IPS-11a (cell line): Measurements from ENCODE around the gene COL1A1.

Source experiments
- H3K4me3 ChIP-seq: one replicate; pipeline ENCODE4 v1.5.1; 2013; ENCODE audit warnings: low read depth, low read length, control low read depth

The COL1A1 gene

DNA sequence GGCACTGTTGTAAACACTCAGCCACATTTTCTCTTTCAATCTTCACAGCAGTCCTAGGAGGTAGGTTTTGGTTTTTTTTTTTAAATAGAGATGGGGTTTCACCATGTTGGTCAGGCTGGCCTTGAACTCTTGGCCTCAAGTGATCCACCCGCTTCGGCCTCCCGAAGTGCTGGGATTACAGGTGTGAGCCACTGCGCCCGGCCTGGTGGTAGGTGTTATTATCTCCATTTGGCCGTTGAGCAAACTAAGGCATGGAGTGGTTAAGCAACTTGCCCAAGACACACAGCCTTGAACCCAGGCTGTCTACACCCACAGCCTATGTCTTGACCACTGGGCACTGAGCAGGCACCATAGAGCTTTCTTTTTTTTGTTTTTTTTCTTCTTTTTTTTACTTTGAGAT, 27.0 kb downstream of the COL1A1 start:
- H3K4me3 ChIP-seq, result no peak overlapping the region

- H3K4me3 ChIP-seq, result no peak overlapping the region
These were observed 28.0 kb downstream of the COL1A1 start for GRCh38 chr17:50173335-50173941.

DNA sequence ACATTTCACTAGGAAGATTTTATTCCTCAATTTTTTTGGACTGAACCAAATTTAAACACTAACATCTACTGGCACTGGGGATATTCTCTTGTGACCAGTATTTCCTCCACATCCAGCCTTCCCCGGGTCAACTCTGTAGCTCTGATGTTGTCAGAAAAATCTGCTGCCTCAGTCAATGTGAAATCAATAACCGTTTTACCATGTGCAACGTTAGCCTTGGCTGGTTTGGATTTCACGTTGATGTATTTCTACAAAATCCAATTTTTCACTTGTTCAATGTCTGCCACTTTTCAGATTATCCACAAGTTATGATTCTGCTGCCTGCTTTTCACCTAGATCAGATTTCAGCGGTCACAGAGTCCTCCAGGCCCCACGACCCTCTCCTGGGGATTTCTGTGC, 28.5 kb downstream of the COL1A1 start:
- no peak overlapping the region for H3K4me3 ChIP-seq

- H3K4me3 ChIP-seq, result no peak overlapping the region
These were observed 29.3 kb downstream of the COL1A1 start for GRCh38 chr17:50172130-50172529.

- H3K4me3 ChIP-seq, result no peak overlapping the region
These were observed 29.9 kb downstream of the COL1A1 start for GRCh38 chr17:50171371-50172071.

GRCh38 chr17:50170662-50171370, 30.6 kb downstream of the COL1A1 start:
- no peak overlapping the region for H3K4me3 ChIP-seq

GRCh38 chr17:50169881-50170459, 31.5 kb downstream of the COL1A1 start:
- no peak overlapping the region for H3K4me3 ChIP-seq

GRCh38 chr17:50169121-50169764, 32.2 kb downstream of the COL1A1 start:
- no peak overlapping the region for H3K4me3 ChIP-seq

DNA sequence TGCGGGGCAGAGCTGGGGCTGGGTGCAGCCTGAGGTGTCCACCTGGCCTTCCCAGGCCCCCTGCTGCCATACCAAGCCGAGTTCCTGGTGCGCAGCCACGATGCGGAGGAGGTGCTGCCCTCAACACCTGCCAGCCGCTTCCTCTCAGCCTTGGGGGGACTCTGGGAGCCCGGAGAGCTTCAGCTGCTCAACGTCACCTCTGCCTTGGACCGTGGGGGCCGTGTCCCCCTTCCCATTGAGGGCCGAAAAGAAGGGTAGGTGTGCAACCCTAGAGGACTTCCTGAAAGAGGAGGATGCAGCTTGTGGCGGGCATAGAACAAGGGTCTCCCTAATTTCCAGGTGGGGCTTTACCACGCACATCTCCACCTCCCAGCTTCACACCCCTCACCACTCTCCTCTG, 33.1 kb downstream of the COL1A1 start:
- no peak overlapping the region for H3K4me3 ChIP-seq

DNA sequence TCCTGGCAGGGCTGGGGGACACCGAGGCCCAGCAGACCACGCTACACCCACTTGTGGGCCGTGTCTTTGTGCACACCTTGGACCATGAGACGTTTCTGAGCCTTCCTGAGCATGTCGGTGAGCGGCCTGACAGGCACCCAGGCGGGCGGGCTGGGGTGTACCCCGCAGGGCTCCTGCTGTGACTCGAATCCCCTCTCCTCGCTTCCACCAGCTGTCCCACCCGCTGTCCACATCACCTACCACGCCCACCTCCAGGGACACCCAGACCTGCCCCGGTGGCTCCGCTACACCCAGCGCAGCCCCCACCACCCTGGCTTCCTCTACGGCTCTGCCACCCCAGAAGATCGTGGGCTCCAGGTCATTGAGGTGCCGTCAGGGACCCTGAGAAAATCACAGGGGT, 34.1 kb downstream of the COL1A1 start:
- no peak overlapping the region for H3K4me3 ChIP-seq

DNA sequence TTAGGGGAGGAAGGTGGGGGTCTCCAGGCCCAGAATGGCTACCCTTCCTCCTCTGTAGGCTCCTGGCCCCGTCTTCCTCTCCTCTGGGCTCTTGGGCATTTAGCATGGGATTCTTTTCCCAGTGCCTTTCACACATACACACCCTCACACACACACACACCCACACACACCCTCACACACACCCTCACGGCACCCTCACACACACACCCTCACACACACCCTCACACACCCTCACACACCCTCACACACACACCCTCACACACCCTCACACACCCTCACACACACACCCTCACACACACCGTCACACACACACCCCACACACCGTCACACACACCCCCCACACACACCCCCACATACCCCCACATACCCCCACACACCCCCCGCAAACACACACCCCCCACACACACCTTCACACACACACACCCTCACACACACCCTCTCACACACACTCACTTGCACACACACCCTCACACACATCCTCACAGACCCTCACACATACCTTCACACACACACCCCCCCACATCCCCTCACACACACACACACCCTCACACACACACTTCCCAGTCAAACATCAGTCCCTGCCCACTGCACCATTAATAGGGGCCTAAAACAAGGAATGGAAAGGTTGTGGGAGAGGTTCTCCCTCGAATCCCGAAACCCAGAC, 34.8 kb downstream of the COL1A1 start:
- H3K4me3 ChIP-seq, result no peak overlapping the region

GRCh38 chr17:50165867-50166517, 35.4 kb downstream of the COL1A1 start, which contains the start of gene SGCA:
TSS of gene SGCA (plus strand) at chr17:50166005. CDS start at chr17:50166041, 36 bp downstream.
- H3K4me3 ChIP-seq, result no peak within 1 kb of the TSS

GRCh38 chr17:50165466-50165865, 36.0 kb downstream of the COL1A1 start:
- H3K4me3 ChIP-seq, result no peak overlapping the region

DNA sequence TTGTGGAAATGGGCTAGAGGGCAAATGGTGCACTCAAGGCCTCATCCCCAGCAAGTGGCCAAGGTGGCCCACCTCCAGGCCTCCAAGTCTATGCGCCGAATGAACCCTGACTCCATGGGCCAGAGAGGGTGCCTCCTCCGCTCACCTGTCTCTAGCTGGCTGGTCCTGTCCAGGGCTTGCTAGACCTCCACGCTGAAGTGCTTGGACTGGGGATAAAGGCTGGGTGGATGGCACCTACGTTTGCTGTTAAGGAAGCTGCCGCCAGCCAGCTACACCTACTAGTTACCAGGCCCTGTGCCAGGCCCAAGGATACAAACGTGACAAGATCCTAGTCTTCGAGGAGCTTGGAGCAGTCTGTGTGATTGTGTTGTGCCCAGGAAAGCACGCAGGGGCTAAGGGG, 36.4 kb downstream of the COL1A1 start:
- no peak overlapping the region for H3K4me3 ChIP-seq

- H3K4me3 ChIP-seq, result no peak overlapping the region
These were observed 36.8 kb downstream of the COL1A1 start for GRCh38 chr17:50164697-50164988.

- H3K4me3 ChIP-seq, result no peak overlapping the region
These were observed 37.4 kb downstream of the COL1A1 start for GRCh38 chr17:50163843-50164696.

DNA sequence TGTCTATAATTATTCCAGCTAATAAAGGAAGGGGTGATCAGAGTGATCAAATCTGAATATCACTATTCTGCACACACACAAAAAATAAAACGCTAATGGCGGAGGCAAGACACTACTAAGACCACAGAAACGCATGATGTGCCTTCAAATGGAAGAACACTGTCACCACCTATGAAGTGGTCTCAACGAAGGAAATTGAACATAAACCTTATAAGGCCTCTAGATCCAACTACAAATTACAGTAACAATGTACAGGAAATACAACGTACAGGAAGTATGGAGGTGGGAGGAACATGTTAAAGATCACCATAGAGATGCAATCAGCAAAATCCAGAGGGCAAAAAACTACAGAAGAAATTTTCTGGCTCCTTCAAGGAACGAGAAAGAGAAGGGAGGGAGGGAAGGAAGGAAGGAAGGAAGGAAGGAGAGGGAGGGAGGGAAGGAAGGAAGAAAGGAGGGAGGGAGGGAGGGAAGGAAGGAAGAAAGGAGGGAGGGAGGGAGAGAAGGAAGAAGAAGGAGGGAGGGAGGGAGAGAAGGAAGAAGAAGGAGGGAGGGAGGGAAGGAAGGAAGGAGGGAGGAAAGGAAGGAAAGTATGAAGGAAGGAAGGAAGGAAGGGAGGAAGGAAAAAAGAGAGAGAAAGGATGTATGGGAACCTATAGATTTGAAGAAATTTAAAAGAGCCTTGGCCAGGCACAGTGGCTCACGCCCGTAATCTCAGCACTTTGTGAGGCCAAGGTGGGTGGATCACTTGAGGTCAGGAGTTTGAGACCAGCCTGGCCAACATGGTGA, 38.8 kb downstream of the COL1A1 start:
- H3K4me3 ChIP-seq, result no peak overlapping the region

DNA sequence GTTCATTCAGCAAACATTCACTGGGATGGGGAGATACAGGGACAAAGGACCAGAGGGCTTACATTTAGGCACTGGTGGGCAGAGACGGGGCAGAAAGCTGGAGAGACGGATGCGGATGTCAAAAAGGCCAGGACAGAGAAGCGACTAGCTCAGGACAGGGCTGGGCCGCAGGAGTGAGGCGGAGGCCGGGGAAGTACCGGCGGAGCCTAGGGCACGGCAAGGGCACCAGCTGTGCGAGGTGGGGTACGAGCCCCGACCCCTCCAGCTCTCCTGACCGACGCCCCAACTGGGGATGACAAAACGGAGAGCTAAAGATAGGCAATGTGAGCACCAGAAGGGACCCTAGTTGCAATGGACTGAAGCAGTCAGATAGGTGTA, 39.5 kb downstream of the COL1A1 start:
- H3K4me3 ChIP-seq, result no peak overlapping the region
